WTC11 (cell line): Measurements from ENCODE around the gene MRPL14. TPM values are rescaled to one million over a fixed set of nuclear protein-coding genes. Genes with fewer than 3 reads are reported as not detected.

Experiments
- ATAC-seq: fragments of 200-7000 bp; cut with Tn5 transposase; 2 replicates; pipeline ENCODE4 v1.10.0; 2021; ENCODE audit warnings: mild to moderate bottlenecking, moderate library complexity
- CTCF ChIA-PET: fragments of 300-600 bp; sonication (Branson Sonifier 250); formaldehyde crosslinking; loops from one replicate; lab custom pipeline; 2021; ENCODE audit warnings: antibody characterized with exemption; lab: Charles Lee
- POLR2A ChIA-PET: fragments of 350-600 bp; sonication (Branson Sonifier 250); formaldehyde crosslinking; loops from one replicate; lab custom pipeline; 2021; ENCODE audit warnings: antibody characterized with exemption; lab: Charles Lee
- DNase-seq: peaks from one replicate; pipeline ENCODE4 v3.0.0; 2021; ENCODE audit warnings: low spot score
- H3K27ac Mint-ChIP-seq: 2 replicates; pipeline ENCODE4 v1.8.0; 2021; ENCODE audit warnings: mixed read lengths
- H3K27me3 Mint-ChIP-seq: 2 replicates; pipeline ENCODE4 v1.8.0; 2021; ENCODE audit warnings: low read depth, mild to moderate bottlenecking, moderate library complexity, mixed read lengths
- H3K36me3 Mint-ChIP-seq: 2 replicates; pipeline ENCODE4 v1.8.0; 2021; ENCODE audit warnings: mixed read lengths
- H3K4me1 Mint-ChIP-seq: 2 replicates; pipeline ENCODE4 v1.8.0; 2022; ENCODE audit warnings: mixed read lengths
- H3K4me3 Mint-ChIP-seq: 2 replicates; pipeline ENCODE4 v1.8.0; 2021; ENCODE audit warnings: mild to moderate bottlenecking, moderate library complexity, mixed read lengths
- H3K9me3 Mint-ChIP-seq: 2 replicates; pipeline ENCODE4 v1.8.0; 2021; ENCODE audit warnings: mixed read lengths
- ATF1 ChIP-seq: sonication (generic); formaldehyde crosslinking; IDR thresholded peaks from 2 replicates; pipeline ENCODE4 v1.8.1; 2023; ENCODE audit warnings: mild to moderate bottlenecking, moderate library complexity, missing genetic modification reagents
- CBFB ChIP-seq: sonication (generic); formaldehyde crosslinking; IDR thresholded peaks from 2 replicates; pipeline ENCODE4 v1.8.1; 2022; ENCODE audit warnings: mild to moderate bottlenecking, low read depth, missing genetic modification reagents
- EMX1 ChIP-seq: fragments of 250-450 bp; sonication (Bioruptor Pico); IDR thresholded peaks from 2 replicates; pipeline ENCODE4 v1.8.0; 2021; ENCODE audit warnings: mild to moderate bottlenecking
- FOXJ3 ChIP-seq: sonication (generic); formaldehyde crosslinking; IDR thresholded peaks from 2 replicates; pipeline ENCODE4 v1.9.0; 2021; ENCODE audit warnings: missing genetic modification reagents, mild to moderate bottlenecking, borderline replicate concordance
- FOXK1 ChIP-seq: sonication (generic); formaldehyde crosslinking; IDR thresholded peaks from 2 replicates; pipeline ENCODE4 v1.8.0; 2022; ENCODE audit warnings: mild to moderate bottlenecking, moderate library complexity, missing genetic modification reagents
- GABPB1 ChIP-seq: sonication (generic); formaldehyde crosslinking; IDR thresholded peaks from 2 replicates; pipeline ENCODE4 v1.8.1; 2023; ENCODE audit warnings: mild to moderate bottlenecking, missing genetic modification reagents
- HMGXB4 ChIP-seq: sonication (generic); formaldehyde crosslinking; IDR thresholded peaks from 2 replicates; pipeline ENCODE4 v1.8.1; 2023; ENCODE audit warnings: mild to moderate bottlenecking, moderate library complexity, missing genetic modification reagents
- JUN ChIP-seq: sonication (generic); formaldehyde crosslinking; IDR thresholded peaks from 2 replicates; pipeline ENCODE4 v1.8.0; 2023; ENCODE audit warnings: mild to moderate bottlenecking, missing genetic modification reagents
- MLX ChIP-seq: sonication (generic); formaldehyde crosslinking; IDR thresholded peaks from 2 replicates; pipeline ENCODE4 v1.8.1; 2023; ENCODE audit warnings: mild to moderate bottlenecking, missing genetic modification reagents, moderate library complexity
- MYBL2 ChIP-seq: sonication (generic); formaldehyde crosslinking; IDR thresholded peaks from 2 replicates; pipeline ENCODE4 v1.8.1; 2023; ENCODE audit warnings: mild to moderate bottlenecking, moderate library complexity, missing genetic modification reagents
- NFE2L1 ChIP-seq: sonication (generic); formaldehyde crosslinking; IDR thresholded peaks from 2 replicates; pipeline ENCODE4 v1.8.1; 2023; ENCODE audit warnings: missing genetic modification reagents
- NFYB ChIP-seq: sonication (generic); formaldehyde crosslinking; conservative IDR thresholded peaks from 2 replicates; pipeline ENCODE4 v1.8.0; 2022; ENCODE audit warnings: low read depth, missing genetic modification reagents
- PRDM15 ChIP-seq: sonication (generic); formaldehyde crosslinking; IDR thresholded peaks from 2 replicates; pipeline ENCODE4 v1.8.0; 2022; ENCODE audit warnings: missing genetic modification reagents
- RELA ChIP-seq: sonication (generic); formaldehyde crosslinking; IDR thresholded peaks from 2 replicates; pipeline ENCODE4 v1.8.1; 2022; ENCODE audit warnings: missing genetic modification reagents, mild to moderate bottlenecking, borderline replicate concordance
- RORB ChIP-seq: fragments of 250-450 bp; sonication (Bioruptor Pico); IDR thresholded peaks from 2 replicates; pipeline ENCODE4 v1.9.0; 2021; ENCODE audit warnings: mild to moderate bottlenecking
- SMAD3 ChIP-seq: sonication (generic); formaldehyde crosslinking; IDR thresholded peaks from 2 replicates; pipeline ENCODE4 v1.8.0; 2022; ENCODE audit warnings: missing genetic modification reagents, mild to moderate bottlenecking, borderline replicate concordance
- SMAD4 ChIP-seq: sonication (generic); formaldehyde crosslinking; IDR thresholded peaks from 2 replicates; pipeline ENCODE4 v1.8.0; 2022; ENCODE audit warnings: mild to moderate bottlenecking, missing genetic modification reagents
- SOX15 ChIP-seq: fragments of 250-450 bp; sonication (Bioruptor Pico); IDR thresholded peaks from 2 replicates; pipeline ENCODE4 v1.9.0; 2021; ENCODE audit warnings: mild to moderate bottlenecking
- TP53 ChIP-seq: sonication (generic); formaldehyde crosslinking; IDR thresholded peaks from 2 replicates; pipeline ENCODE4 v1.8.1; 2023; ENCODE audit warnings: mild to moderate bottlenecking, missing genetic modification reagents
- ZNF263 ChIP-seq: sonication (generic); formaldehyde crosslinking; IDR thresholded peaks from 2 replicates; pipeline ENCODE4 v1.8.1; 2022; ENCODE audit warnings: low read depth, mild to moderate bottlenecking, moderate library complexity, missing genetic modification reagents
- ZNF317 ChIP-seq: sonication (generic); formaldehyde crosslinking; IDR thresholded peaks from 2 replicates; pipeline ENCODE4 v1.8.1; 2023; ENCODE audit warnings: low read depth, mild to moderate bottlenecking, moderate library complexity, missing genetic modification reagents, borderline replicate concordance
- total RNA-seq: library from RNA; stranded (reverse); gene quantifications from 3 replicates; pipeline ENCODE4 v1.2.3, GENCODE V29; 2021
- TF ChIP-seq, protein P1 (sequence below): sonication (generic); formaldehyde crosslinking; IDR thresholded peaks from 2 replicates; pipeline ENCODE4 v1.8.0; 2023; ENCODE audit warnings: missing genetic modification reagents
- TF ChIP-seq, protein P2 (sequence below): sonication (generic); formaldehyde crosslinking; IDR thresholded peaks from 2 replicates; pipeline ENCODE4 v1.8.1; 2022; ENCODE audit warnings: mild to moderate bottlenecking, missing genetic modification reagents, moderate library complexity, borderline replicate concordance
- TF ChIP-seq, protein P3 (sequence below): sonication (generic); formaldehyde crosslinking; IDR thresholded peaks from 2 replicates; pipeline ENCODE4 v1.8.0; 2022; ENCODE audit warnings: mild to moderate bottlenecking, missing genetic modification reagents

The MRPL14 gene
- total RNA-seq, 1 experiment from 2014 or later = 74.2 TPM

GRCh38 chr6:44109212-44109611, 18.0 kb downstream of the MRPL14 start (continued):
- TF ChIP-seq HMGXB4 (CRISPR knock-in tag) (no peak), RELA (CRISPR knock-in tag) (no peak), MLX (CRISPR knock-in tag) (no peak), PRDM15 (no peak)
- TF ChIP-seq, all 79 proteins: peak for 0

- Mint-ChIP-seq H3K27ac (no peak overlapping the region), H3K4me1 (no peaks in the 10 kb centered on the region), H3K27me3 (no peaks in the 10 kb centered on the region), H3K36me3 (peaks cover 76% of the 10 kb centered on the region), H3K4me3 (no peak overlapping the region), H3K9me3 (no peaks in the 10 kb centered on the region)
- ChIA-PET CTCF (interaction anchor here (1.1 kb wide), 1 partner anchor 12 kb away, joined by 4 read pairs; no protein-coding TSS in a partner anchor), POLR2A (no interaction called here)
- ATAC-seq = no peak
- DNase-seq = no peak
- TF ChIP-seq MYBL2 (CRISPR knock-in tag) (no peak), TP53 (CRISPR knock-in tag) (no peak), SOX15 (no peak), ZNF317 (CRISPR knock-in tag) (no peak), GABPB1 (CRISPR knock-in tag) (no peak), RORB (CRISPR knock-in tag) (no peak), EMX1 (CRISPR knock-in tag) (no peak), SMAD3 (no peak), FOXK1 (CRISPR knock-in tag) (no peak), JUN (CRISPR knock-in tag) (no peak)
- TF ChIP-seq, protein P1, sequence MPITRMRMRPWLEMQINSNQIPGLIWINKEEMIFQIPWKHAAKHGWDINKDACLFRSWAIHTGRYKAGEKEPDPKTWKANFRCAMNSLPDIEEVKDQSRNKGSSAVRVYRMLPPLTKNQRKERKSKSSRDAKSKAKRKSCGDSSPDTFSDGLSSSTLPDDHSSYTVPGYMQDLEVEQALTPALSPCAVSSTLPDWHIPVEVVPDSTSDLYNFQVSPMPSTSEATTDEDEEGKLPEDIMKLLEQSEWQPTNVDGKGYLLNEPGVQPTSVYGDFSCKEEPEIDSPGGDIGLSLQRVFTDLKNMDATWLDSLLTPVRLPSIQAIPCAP = no peak
- TF ChIP-seq, protein P2, sequence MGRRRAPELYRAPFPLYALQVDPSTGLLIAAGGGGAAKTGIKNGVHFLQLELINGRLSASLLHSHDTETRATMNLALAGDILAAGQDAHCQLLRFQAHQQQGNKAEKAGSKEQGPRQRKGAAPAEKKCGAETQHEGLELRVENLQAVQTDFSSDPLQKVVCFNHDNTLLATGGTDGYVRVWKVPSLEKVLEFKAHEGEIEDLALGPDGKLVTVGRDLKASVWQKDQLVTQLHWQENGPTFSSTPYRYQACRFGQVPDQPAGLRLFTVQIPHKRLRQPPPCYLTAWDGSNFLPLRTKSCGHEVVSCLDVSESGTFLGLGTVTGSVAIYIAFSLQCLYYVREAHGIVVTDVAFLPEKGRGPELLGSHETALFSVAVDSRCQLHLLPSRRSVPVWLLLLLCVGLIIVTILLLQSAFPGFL (CRISPR knock-in tag) = no peak
These were observed 18.8 kb downstream of the MRPL14 start for GRCh38 chr6:44108471-44108870.

DNA sequence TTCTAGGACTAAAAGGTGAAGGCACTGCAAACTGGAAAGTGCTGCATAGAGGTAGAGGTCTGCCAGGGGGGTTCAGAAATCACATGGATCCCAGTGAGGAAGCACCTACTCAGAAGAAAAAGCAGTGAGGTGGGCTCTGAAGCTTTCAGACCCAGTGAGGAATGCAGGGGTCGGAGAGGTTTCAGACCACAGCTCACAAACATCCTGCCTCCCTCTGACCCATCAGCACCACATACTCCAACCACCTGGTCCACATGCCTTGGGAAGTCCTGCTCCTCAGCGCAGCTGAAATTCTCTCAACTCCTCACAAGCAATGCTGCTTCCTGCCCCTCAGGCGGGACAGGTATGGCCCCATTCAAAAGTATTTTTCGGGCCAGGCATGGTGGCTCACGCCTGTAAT, 20.2 kb downstream of the MRPL14 start:
- ATAC-seq (no peak), DNase-seq (no peak)
- peaks cover 8% of the 10 kb centered on the region; the same call in 1 of the 2 replicates for H3K4me1 Mint-ChIP-seq
- H3K27me3 Mint-ChIP-seq = no peaks in the 10 kb centered on the region
- no peak overlapping the region for H3K4me3 Mint-ChIP-seq
- peaks cover 66% of the 10 kb centered on the region for H3K36me3 Mint-ChIP-seq
- ChIA-PET POLR2A (no interaction called here), CTCF (no interaction called here)
- no peaks in the 10 kb centered on the region for H3K9me3 Mint-ChIP-seq
- H3K27ac Mint-ChIP-seq = peak overlapping the region; percentile 26; the same call in 1 of the 2 replicates
- TF ChIP-seq NFYB (CRISPR knock-in tag) (no peak), SOX15 (no peak), JUN (CRISPR knock-in tag) (no peak), FOXJ3 (CRISPR knock-in tag) (no peak), RORB (CRISPR knock-in tag) (no peak), ZNF263 (no peak), NFE2L1 (CRISPR knock-in tag) (no peak), CBFB (no peak), SMAD4 (CRISPR knock-in tag) (no peak), ATF1 (no peak)
- TF ChIP-seq, protein P2 (CRISPR knock-in tag) = no peak
- TF ChIP-seq, protein P3, sequence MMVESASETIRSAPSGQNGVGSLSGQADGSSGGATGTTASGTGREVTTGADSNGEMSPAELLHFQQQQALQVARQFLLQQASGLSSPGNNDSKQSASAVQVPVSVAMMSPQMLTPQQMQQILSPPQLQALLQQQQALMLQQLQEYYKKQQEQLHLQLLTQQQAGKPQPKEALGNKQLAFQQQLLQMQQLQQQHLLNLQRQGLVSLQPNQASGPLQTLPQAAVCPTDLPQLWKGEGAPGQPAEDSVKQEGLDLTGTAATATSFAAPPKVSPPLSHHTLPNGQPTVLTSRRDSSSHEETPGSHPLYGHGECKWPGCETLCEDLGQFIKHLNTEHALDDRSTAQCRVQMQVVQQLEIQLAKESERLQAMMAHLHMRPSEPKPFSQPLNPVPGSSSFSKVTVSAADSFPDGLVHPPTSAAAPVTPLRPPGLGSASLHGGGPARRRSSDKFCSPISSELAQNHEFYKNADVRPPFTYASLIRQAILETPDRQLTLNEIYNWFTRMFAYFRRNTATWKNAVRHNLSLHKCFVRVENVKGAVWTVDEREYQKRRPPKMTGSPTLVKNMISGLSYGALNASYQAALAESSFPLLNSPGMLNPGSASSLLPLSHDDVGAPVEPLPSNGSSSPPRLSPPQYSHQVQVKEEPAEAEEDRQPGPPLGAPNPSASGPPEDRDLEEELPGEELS (CRISPR knock-in tag) = no peak
